Keratinocyte (primary cell): Measurements from ENCODE around the gene CFAP77.

ENCODE experiments used
- EZH2 ChIP-seq: IDR thresholded peaks from one replicate; pipeline ENCODE4 v1.6.1; 2012; ENCODE audit warnings: inconsistent platforms, mild to moderate bottlenecking, low read length, moderate library complexity
- TF ChIP-seq, protein P1 (sequence below), 3 experiments: IDR thresholded peaks in 1 of 3; conservative IDR thresholded peaks in 1 of 3; optimal IDR thresholded peaks in 1 of 3; 2 replicates in 2 of 3; 3 replicates in 1 of 3; pipeline versions ENCODE3 to v1.5.1; 2011; ENCODE audit warnings: low read length in 3 of 3, mild to moderate bottlenecking in 3 of 3, moderate library complexity in 2 of 3, control low read depth in 1 of 3, inconsistent platforms in 1 of 3; ENCODE audit not compliant: insufficient read depth in 2 of 3; ENCODE audit errors: extremely low read depth in 1 of 3

DNA sequence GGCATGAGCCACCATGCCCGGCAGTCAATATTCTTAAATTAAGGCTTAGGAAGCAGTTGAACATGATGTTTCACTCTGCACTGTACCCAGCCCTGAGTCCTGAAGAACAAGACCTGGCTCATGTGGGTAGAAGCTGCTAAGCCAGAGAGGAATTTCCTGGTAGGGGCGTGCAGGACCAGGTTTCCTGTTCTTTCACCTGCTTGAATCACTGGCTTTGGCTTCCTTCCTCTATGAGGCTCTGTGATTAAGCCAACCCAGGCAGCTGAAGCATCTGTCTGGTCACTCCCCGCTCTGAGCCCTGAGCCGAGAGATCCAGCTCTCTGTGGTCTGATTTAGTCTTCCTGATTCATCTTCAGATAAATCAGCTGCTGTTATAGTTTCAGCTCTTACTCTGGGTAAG, 29.1 kb downstream of the CFAP77 start:
- no peak for TF ChIP-seq EZH2
- TF ChIP-seq, protein P1, sequence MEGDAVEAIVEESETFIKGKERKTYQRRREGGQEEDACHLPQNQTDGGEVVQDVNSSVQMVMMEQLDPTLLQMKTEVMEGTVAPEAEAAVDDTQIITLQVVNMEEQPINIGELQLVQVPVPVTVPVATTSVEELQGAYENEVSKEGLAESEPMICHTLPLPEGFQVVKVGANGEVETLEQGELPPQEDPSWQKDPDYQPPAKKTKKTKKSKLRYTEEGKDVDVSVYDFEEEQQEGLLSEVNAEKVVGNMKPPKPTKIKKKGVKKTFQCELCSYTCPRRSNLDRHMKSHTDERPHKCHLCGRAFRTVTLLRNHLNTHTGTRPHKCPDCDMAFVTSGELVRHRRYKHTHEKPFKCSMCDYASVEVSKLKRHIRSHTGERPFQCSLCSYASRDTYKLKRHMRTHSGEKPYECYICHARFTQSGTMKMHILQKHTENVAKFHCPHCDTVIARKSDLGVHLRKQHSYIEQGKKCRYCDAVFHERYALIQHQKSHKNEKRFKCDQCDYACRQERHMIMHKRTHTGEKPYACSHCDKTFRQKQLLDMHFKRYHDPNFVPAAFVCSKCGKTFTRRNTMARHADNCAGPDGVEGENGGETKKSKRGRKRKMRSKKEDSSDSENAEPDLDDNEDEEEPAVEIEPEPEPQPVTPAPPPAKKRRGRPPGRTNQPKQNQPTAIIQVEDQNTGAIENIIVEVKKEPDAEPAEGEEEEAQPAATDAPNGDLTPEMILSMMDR (optimal IDR thresholded peaks at IDR 0.05 in 1 of 3, IDR thresholded peaks at IDR 0.05 in 1 of 3, conservative IDR thresholded peaks at IDR 0.05 in 1 of 3; ENCODE audit: extremely low read depth in 1 of 3, insufficient read depth in 2 of 3, low read length in 3 of 3) = no peak
